A673 (cell line): ENCODE data around the gene THRB. TPM values are rescaled to one million over a fixed set of nuclear protein-coding genes. Genes with fewer than 3 reads are reported as not detected.

Source experiments
- BruUV-seq: library from RNA; stranded (reverse); fragments of 400-500 nt; replicated peaks from 2 replicates; lab custom pipeline; 2021; lab: Mats Ljungman, UMichigan
- CTCF ChIA-PET: fragments of 300-600 bp; sonication (Branson Sonifier 250); formaldehyde crosslinking; loops from one replicate; lab custom pipeline; 2022; ENCODE audit warnings: antibody characterized with exemption; lab: Charles Lee
- POLR2A ChIA-PET: fragments of 300-600 bp; sonication (Branson Sonifier 250); formaldehyde crosslinking; loops from one replicate; lab custom pipeline; 2022; ENCODE audit warnings: antibody characterized with exemption; ENCODE audit not compliant: low non-redundant PET; lab: Charles Lee
- DNase-seq: peaks from one replicate; pipeline ENCODE4 v3.0.0-alpha.2; 2015; ENCODE audit warnings: low spot score
- H3K27ac ChIP-seq: fragments of 200-600 bp; sonication (generic); 2 replicates; pipeline ENCODE4 v1.5.1; 2016; ENCODE audit warnings: mixed run types, low read depth, mild to moderate bottlenecking, mixed read lengths, antibody characterized with exemption, low read length; ENCODE audit not compliant: poor library complexity, severe bottlenecking
- H3K27me3 ChIP-seq: fragments of 200-600 bp; sonication (generic); replicated peaks from 2 replicates; pipeline ENCODE4 v1.6.1; 2017; ENCODE audit warnings: mixed run types, low read depth, mild to moderate bottlenecking, mixed read lengths, antibody characterized with exemption, low read length; ENCODE audit not compliant: insufficient read depth, poor library complexity
- H3K36me3 ChIP-seq: fragments of 200-600 bp; sonication (generic); 2 replicates; pipeline ENCODE4 v1.6.1; 2016; ENCODE audit warnings: mixed run types, mild to moderate bottlenecking, mixed read lengths, antibody characterized with exemption, low read length; ENCODE audit not compliant: insufficient read depth, poor library complexity, severe bottlenecking
- H3K4me1 ChIP-seq: fragments of 200-600 bp; sonication (generic); 2 replicates; pipeline ENCODE4 v1.6.1; 2017; ENCODE audit warnings: mixed run types, mild to moderate bottlenecking, mixed read lengths, antibody characterized with exemption, low read length; ENCODE audit not compliant: insufficient read depth, poor library complexity, severe bottlenecking
- H3K4me3 ChIP-seq: fragments of 200-600 bp; sonication (generic); 2 replicates; pipeline ENCODE4 v1.5.1; 2016; ENCODE audit warnings: low read depth, mixed run types, mild to moderate bottlenecking, mixed read lengths, low read length; ENCODE audit not compliant: poor library complexity, severe bottlenecking
- H3K9me3 ChIP-seq: fragments of 200-600 bp; sonication (generic); 2 replicates; pipeline ENCODE4 v1.6.1; 2016; ENCODE audit warnings: mixed run types, low read depth, mild to moderate bottlenecking, mixed read lengths, antibody characterized with exemption, low read length; ENCODE audit not compliant: poor library complexity, severe bottlenecking
- EZH2 ChIP-seq: fragments of 200-600 bp; sonication (generic); IDR thresholded peaks from 2 replicates; pipeline ENCODE4 v1.6.1; 2017; ENCODE audit warnings: borderline replicate concordance, low read depth, mild to moderate bottlenecking, mixed read lengths, antibody characterized with exemption, low read length; ENCODE audit not compliant: poor library complexity, severe bottlenecking
- intact Hi-C: fragments of 100-400 bp; cut with micrococcal nuclease; formaldehyde crosslinking; loops from one replicate; pipeline ENCODE4 v1.10.0; 2022; ENCODE audit not compliant: unreplicated experiment
- total RNA-seq: library from RNA; stranded (reverse); gene quantifications from 2 replicates; pipeline ENCODE4 v1.2.3, GENCODE V29; 2021
- TF ChIP-seq, protein P1 (sequence below): fragments of 300-800, 200-600 bp; sonication (generic); conservative IDR thresholded peaks from 2 replicates; pipeline ENCODE4 v1.5.1; 2017; ENCODE audit warnings: low read depth, mild to moderate bottlenecking, antibody characterized with exemption, low read length, moderate library complexity, mixed read lengths

THRB gene
- total RNA-seq, 1 experiment from 2014 or later = 0.11 TPM

DNA sequence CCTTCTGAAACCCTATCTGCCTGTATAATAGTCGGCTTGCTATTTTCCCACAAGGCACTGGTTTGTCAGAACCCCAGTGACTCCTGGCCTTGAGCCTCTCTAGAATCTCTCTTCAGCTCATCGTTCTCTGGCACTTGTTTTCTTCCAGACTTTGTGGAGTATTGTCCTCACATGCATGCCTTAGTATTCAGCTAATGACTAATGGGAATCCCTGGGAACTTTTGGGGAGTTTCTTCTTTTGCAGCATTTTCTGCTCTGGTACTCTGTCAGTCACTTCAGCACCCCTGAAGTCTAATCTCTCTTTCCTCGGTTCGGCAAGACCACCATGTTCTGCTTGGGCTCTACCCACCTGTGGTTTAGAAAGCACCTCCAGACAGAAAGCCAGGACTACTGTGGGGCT is 35.8 kb upstream of the THRB start:
- TF ChIP-seq, protein P1, sequence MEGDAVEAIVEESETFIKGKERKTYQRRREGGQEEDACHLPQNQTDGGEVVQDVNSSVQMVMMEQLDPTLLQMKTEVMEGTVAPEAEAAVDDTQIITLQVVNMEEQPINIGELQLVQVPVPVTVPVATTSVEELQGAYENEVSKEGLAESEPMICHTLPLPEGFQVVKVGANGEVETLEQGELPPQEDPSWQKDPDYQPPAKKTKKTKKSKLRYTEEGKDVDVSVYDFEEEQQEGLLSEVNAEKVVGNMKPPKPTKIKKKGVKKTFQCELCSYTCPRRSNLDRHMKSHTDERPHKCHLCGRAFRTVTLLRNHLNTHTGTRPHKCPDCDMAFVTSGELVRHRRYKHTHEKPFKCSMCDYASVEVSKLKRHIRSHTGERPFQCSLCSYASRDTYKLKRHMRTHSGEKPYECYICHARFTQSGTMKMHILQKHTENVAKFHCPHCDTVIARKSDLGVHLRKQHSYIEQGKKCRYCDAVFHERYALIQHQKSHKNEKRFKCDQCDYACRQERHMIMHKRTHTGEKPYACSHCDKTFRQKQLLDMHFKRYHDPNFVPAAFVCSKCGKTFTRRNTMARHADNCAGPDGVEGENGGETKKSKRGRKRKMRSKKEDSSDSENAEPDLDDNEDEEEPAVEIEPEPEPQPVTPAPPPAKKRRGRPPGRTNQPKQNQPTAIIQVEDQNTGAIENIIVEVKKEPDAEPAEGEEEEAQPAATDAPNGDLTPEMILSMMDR = no peak
- TF ChIP-seq EZH2 = no peak
- intact Hi-C loops = no loop called here
- CTCF ChIA-PET = no interaction called here
- Histone ChIP-seq H3K27me3 (peaks cover 8% of the 10 kb centered on the region), H3K9me3 (no peaks in the 10 kb centered on the region), H3K27ac (no peak overlapping the region), H3K4me1 (no peaks in the 10 kb centered on the region), H3K4me3 (no peak overlapping the region), H3K36me3 (no peaks in the 10 kb centered on the region)
- no TSS peak for BruUV-seq
- no peak for DNase-seq
- POLR2A ChIA-PET = no interaction called here

DNA sequence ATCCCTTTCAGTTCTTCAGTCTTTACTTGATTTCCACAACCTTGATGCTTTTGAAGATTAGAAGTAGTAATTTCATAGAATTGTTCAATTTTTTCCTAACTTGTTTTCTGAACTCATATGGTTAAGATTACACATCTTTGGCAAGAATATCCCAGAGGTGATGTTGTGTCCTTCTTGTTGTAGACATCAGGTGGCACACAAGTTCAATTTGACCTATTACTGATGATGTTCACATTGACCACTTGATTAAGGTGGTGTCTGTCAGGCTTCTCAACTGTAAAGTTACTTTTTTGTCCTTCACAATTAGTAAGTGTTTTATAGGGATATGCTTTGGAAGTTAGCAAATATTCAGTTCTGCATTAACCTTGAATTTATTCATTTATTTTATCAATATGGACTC is 34.6 kb upstream of the THRB start:
- no TSS peak for BruUV-seq
- no peak for TF ChIP-seq EZH2
- TF ChIP-seq, protein P1 = no peak
- Histone ChIP-seq H3K4me3 (no peak overlapping the region), H3K27ac (no peak overlapping the region), H3K9me3 (no peaks in the 10 kb centered on the region), H3K4me1 (no peaks in the 10 kb centered on the region), H3K27me3 (peaks cover 21% of the 10 kb centered on the region), H3K36me3 (no peaks in the 10 kb centered on the region)
- POLR2A ChIA-PET = no interaction called here
- DNase-seq = no peak
- intact Hi-C loops = no loop called here
- CTCF ChIA-PET = no interaction called here

DNA sequence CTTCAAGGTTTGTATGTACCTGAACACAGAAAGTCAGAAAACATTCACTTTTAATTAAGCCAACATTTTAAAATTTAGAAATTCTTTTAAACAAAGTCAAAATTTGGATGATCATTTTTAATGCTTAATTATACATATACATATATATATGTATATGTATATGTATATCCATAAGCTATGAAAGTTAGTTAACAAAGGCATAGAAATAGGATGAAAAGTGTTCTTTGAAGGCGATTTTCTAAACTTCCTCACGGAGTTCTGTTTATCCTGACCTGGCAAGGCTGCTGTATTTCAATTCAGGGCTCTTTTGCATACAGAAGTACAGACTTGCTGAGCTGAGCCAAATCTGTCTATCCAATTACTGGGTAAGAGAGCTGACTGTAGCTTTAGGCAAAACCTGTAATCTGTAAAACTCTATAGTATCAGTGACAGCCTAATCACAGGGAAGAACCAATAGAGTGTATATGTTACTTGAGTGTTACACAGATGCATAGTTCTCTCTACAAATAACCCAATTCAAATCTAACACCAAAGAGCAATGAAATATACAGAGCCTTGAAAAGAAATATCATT is 32.1 kb upstream of the THRB start:
- CTCF ChIA-PET = no interaction called here
- peaks cover 44% of the 10 kb centered on the region for H3K27me3 ChIP-seq
- H3K36me3 ChIP-seq = no peaks in the 10 kb centered on the region
- H3K9me3 ChIP-seq = no peaks in the 10 kb centered on the region
- no peak for DNase-seq
- H3K4me1 ChIP-seq = peaks cover 3% of the 10 kb centered on the region
- H3K27ac ChIP-seq = no peak overlapping the region
- POLR2A ChIA-PET = no interaction called here
- H3K4me3 ChIP-seq = no peak overlapping the region
- no peak for TF ChIP-seq EZH2
- TF ChIP-seq, protein P1 = no peak
- no TSS peak for BruUV-seq
- intact Hi-C loops = no loop called here
